HG03045 (cell line): ENCODE data around the gene KCNK17.

ENCODE experiments used
- ATAC-seq: cut with Tn5 transposase; IDR thresholded peaks from one replicate; pipeline ENCODE4 v1.9.1; 2021; ENCODE audit warnings: mild to moderate bottlenecking, moderate library complexity; ENCODE audit not compliant: unreplicated experiment

The KCNK17 gene

DNA sequence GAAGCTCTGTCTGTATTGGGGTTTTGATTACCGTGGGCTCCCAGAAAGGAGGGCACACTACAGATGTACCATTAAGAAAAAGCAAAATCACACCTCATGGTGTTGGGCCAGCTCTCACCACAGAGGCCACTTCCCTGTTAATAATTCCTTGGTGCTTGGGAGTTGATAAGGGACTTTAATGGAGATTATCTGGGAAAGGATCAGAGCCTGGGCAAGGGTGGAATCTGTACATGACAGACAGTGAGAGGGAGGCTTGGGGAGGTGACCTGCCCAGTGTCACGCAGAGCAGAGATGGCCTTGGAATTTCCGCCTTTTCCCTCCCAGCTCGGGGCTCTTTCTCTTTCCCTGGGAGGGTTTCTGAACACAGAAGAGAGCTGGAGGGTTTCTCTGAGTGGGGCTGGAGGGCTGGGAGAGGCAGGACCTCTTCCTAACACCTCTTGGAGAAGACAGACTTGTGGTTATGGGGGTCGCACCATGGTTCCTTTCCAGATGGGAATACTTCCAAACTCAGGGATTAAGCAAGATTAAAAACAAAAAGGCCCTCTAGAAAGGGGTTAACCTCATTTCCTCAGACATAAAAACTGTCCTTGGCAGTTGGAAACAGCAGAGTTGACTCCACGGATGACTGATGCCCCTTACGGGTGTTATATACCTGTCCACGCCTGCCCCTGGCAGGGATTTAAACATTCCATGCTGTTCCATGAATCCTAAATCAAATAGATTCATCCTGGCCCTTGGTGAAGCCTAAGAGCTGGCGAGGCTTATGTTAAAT lies 25.1 kb upstream of the KCNK17 start:
- ATAC-seq: no peak

DNA sequence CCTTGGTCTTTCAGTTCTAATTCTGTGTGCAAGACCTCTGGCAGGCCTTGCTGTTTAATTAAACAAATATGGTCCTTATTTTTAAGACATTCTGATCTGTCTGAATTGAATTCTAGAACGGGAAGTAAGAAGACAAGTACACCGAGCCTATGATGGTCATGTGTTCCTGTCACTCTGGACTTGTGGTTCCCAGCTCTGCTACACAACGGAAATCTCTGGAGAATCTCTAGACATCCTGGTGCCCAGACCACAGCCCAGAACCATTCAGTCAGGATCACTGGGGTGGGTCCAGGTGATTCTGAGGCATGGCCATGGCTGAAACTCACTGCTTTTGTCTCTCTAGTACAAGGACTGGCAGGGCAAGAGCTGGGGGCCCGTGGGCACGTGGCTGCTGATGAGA lies 24.2 kb upstream of the KCNK17 start:
- ATAC-seq: no peak

GRCh38 chr6:39335780-39336545 lies 21.7 kb upstream of the KCNK17 start:
- ATAC-seq: no peak

- no peak for ATAC-seq
Measured at GRCh38 chr6:39333644-39334438, 19.6 kb upstream of the KCNK17 start.

DNA sequence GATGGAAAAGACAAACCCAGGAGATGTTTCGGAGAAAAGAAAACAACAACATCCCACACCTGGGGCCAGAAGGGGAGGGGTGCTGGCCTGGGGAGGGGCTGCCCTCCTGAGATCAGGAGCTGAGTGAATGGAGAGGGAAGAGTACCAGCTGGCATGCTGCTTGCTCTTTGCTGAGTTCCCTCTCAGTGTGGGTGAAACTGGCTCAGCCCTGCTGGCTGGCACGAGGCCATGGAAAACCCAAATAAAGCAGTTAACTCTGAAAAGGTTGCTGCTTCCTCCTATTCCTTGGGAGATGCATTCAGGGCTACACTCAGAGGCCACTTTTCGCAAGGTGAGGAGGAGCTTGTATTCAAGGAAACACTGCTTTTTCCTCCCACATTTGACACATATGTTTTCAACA lies 16.3 kb upstream of the KCNK17 start:
- ATAC-seq: no peak

- ATAC-seq: no peak
Measured at GRCh38 chr6:39330057-39330456, 15.8 kb upstream of the KCNK17 start.

DNA sequence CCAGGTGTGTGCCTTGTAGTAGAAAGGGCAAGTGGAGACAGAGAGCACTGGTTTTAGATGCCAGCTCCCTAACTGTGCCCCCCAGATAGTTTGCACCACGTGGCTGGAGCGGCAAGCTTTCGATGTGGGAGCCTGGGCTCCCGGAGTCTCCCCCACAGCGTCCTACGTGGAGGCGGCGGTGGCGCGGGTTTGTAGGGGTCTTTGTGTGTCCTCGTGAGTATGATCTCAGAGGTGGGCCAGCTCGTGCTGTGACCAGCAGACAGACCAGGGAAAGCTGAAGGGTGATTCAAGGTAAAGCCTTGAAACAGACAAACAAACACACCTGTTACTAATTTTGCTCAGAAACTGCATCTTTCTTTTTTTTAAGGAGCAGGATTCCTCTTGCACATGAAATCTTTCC lies 13.8 kb upstream of the KCNK17 start:
- ATAC-seq: no peak

DNA sequence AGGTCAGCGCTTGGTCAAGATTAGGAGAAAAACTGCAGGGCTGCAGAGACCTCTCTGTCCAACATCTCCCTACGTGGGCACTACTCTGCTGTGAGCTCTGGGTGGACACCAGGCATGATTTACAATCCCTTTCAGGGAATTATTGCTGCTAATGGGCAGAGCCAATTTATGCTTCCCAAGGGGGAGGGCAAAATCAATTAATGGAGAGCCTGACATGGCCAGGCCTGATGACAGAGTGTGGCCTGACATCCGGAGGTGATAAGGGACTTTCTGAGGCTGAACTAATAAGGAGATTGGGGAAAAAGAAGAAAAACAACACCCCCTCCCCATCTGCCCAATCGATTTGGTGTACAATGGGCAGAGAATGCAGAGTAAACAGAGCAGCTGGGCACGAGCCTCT lies 13.3 kb upstream of the KCNK17 start:
- ATAC-seq: no peak

GRCh38 chr6:39322306-39322850 lies 8.2 kb upstream of the KCNK17 start, which contains the start of gene KCNK16:
TSS of gene KCNK16 (minus strand) at chr6:39322702. CDS start at chr6:39322540, 162 bp downstream.
- ATAC-seq: no peak

DNA sequence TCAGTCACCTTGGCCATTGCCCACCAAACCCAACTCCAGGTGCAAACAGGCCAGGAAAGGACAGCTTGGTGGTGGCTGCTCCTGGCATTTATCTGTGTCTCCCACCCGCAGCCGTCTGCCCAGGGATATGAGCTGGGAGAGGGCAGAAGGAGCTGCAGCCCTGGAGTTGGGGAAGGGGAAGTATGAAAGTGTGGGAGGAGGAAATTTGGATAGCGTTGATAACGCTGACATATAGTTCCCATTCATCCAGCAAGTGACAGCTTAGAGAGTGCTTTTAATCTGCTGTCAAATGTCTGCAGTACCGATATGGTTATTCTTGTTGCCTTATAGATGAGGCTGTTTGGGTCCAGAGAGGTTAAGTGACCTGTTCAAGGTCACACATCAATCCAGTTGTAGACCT lies 7.5 kb upstream of the KCNK17 start:
- ATAC-seq: no peak

DNA sequence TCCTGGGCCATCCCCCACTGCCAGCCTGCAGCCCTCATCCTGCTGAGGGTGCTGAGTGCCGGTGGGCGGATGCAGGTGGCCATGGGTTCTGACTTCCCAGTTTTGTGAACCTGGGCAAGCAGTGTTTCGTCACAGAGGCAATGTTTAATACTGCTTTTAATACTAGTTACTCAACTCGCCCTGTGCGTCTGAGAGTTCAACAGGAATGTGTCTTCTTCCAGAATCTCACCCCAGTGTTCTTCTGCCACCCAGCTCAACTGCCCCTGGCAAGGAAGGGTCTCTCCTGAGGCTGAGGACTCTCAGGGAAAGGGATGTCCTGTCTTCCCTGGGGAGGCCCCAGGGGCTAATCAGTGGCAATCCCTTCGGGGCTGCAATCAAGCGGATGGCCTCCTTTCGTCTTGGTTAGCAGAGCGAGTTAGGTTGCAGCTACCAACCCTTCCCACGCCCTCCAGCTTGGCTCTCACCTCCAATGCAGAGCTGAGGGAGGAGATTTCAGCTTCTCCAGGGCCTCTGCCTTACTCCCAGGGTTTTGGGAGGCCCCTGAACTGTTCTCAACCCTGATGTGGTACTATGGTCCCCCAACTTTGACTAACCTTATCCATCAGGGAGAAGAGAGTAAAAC lies 6.3 kb upstream of the KCNK17 start:
- ATAC-seq: no peak

- ATAC-seq: no peak
Measured at GRCh38 chr6:39319621-39320362, 5.6 kb upstream of the KCNK17 start.

DNA sequence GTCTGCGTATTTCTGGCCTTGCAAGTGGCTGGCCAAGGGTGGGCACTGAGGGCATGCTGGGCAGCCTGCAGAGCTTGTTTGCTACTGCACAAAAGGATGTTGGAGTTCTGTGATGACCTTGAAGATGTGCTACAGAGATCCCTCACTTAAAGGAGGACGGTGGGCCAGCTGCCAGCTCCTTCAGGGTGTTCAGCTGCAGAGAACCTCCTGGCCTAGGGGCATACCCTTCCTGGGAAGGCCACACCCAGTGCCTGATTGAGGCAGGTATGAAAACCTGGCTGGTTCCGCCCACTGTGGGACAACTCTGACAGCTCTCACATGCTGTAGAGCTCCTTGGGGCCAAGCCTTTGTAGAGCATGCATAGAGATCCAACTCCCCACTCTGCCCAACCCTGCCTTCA lies 3.0 kb upstream of the KCNK17 start:
- ATAC-seq: no peak

- no peak for ATAC-seq
Measured at GRCh38 chr6:39313526-39314272, 520 bp downstream of the KCNK17 start.

GRCh38 chr6:39312912-39313525 lies 1.2 kb downstream of the KCNK17 start:
- ATAC-seq: no peak

DNA sequence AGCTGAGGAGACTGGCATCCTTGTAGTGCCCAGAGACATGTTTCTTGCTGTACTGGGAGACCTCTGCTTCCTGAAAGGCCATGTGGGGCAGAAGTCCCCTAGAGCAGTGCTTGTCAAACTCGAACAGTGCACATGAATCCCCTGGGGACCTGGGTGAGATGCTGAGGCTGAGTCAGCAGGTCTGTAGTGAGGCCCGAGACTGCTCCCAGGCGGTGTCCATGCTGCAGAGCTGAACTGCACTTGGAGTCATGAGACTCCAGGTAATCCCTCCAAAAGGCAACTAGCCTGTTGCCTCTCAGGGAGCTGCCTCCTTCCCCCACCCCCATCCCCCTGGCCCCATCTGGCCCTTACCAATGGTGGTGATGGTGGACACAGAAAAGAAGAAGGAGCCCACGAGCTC lies 3.7 kb downstream of the KCNK17 start:
- no peak for ATAC-seq

DNA sequence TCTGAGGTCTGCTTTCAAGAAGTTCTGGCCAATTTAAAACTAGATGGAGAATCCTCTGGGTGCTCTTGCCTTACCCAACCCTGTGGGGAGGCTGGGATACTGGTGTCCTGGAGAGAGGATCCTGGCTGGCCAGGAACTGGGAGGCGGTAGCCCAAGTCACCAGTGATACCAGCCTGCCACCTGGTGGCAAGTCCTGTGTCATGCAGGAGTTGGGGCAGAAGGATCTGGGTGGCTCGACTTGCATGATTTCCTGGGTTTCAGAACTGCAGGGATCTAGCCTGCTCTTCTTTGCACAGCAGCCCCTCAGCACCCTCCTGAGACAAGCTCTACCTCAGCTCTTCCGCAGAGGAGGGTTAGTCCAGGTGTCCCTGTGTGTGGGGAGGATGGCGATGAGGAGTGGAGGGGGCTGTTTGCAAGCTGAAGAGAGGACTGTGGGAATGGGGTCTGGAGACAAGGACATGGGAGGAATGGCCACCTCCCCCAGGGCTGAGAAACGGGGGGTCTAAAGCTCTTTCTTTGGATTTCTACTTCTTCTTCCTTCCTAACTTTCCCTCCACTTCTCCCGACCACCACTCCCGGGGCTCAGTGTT lies 4.2 kb downstream of the KCNK17 start:
- no peak for ATAC-seq

DNA sequence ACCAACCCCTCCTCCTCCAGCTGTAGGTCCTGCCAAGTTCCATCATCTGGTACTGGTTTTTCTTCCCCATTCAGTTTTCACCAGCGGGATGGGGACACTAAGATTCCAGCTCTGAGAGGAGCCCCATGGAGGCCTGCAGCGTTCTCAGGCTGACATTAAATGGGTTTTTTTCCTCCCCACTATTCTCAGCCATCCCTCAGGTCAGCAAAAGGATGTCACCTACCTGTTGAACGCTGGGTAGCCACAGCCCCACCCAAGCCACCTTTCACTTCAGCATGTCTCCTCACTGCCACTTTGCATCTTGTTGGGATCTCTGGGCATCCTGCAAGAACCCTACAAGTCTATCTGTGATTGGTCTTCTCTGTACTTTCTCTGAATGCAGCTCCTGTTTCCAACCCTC lies 6.8 kb downstream of the KCNK17 start:
- no peak for ATAC-seq

DNA sequence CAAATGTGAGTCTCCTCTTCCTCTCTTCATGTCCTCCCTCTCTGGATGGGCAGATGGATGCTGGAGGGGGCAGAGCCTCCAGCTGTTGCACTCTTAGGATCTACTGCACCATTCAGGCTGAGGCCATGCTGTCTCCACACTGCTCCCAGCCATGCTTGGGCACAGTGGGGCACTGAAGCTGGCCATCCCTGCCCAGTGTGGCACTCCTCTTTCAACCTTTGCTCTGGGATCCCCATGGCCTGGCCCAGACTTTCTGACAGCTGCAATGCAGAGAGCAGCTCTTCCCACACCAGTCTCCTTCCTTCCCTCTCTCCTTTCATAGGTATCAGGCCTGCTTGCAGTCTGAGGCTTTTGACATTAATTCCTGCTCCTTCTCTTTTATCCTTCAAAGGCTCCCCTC lies 9.3 kb downstream of the KCNK17 start:
- ATAC-seq: no peak
